Brain microvascular endothelial cell (primary cell): Measurements from ENCODE around the gene C4orf54.

Source experiments
- DNase-seq: peaks from one replicate; pipeline ENCODE4 v3.0.0-alpha.2; 2020
- H3K27ac ChIP-seq: fragments of 250-450 bp; sonication (Bioruptor Pico); 2 replicates; pipeline ENCODE4 v1.5.1; 2020; ENCODE audit warnings: mild to moderate bottlenecking, moderate library complexity
- H3K27me3 ChIP-seq: fragments of 250-450 bp; sonication (Bioruptor Pico); replicated peaks from 2 replicates; pipeline ENCODE4 v1.5.1; 2020; ENCODE audit warnings: mild to moderate bottlenecking
- H3K36me3 ChIP-seq: fragments of 250-450 bp; sonication (Bioruptor Pico); replicated peaks from 2 replicates; pipeline ENCODE4 v1.5.1; 2020; ENCODE audit warnings: mild to moderate bottlenecking
- H3K4me3 ChIP-seq: 2 replicates; pipeline ENCODE4 v1.5.1; 2011; ENCODE audit warnings: low read depth, mild to moderate bottlenecking, control low read depth, low read length, moderate library complexity
- in situ Hi-C: cut with HindIII; loops from 2 replicates; pipeline ENCODE4 v1.10.0; 2017; ENCODE audit warnings: low sequenced_read_pairs, low pct_ligation_motif_present
- TF ChIP-seq, protein P1 (sequence below): IDR thresholded peaks from 2 replicates; pipeline ENCODE4 v1.5.1; 2011; ENCODE audit warnings: low read depth, mild to moderate bottlenecking, moderate library complexity, low read length, control low read depth, inconsistent platforms; ENCODE audit errors: missing control alignments

The C4orf54 gene

DNA sequence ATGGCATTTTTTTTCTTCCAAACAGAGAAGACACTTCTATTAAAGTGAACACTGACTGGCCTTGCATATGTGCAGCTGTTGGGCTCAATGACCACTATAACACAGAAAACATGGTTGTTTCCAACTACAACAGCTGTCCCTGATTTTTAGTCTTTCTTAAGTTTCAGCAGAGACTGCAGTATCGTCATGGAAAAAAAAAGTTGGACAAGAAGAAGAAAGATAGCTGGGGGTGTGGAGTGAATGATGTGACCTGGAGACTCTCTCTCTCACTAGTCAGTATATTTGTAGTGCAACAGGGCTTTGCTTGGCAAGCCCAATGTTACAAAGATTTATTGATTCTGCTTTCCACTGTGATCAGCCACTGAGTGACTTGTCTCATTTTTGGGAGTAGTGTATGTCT, 29.5 kb upstream of the C4orf54 start:
- in situ Hi-C loops = no loop called here
- TF ChIP-seq, protein P1, sequence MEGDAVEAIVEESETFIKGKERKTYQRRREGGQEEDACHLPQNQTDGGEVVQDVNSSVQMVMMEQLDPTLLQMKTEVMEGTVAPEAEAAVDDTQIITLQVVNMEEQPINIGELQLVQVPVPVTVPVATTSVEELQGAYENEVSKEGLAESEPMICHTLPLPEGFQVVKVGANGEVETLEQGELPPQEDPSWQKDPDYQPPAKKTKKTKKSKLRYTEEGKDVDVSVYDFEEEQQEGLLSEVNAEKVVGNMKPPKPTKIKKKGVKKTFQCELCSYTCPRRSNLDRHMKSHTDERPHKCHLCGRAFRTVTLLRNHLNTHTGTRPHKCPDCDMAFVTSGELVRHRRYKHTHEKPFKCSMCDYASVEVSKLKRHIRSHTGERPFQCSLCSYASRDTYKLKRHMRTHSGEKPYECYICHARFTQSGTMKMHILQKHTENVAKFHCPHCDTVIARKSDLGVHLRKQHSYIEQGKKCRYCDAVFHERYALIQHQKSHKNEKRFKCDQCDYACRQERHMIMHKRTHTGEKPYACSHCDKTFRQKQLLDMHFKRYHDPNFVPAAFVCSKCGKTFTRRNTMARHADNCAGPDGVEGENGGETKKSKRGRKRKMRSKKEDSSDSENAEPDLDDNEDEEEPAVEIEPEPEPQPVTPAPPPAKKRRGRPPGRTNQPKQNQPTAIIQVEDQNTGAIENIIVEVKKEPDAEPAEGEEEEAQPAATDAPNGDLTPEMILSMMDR = no peak
- no peaks in the 10 kb centered on the region for H3K36me3 ChIP-seq
- DNase-seq = no peak
- H3K27me3 ChIP-seq = no peaks in the 10 kb centered on the region
- H3K4me3 ChIP-seq = no peak overlapping the region
- H3K27ac ChIP-seq = no peak overlapping the region

DNA sequence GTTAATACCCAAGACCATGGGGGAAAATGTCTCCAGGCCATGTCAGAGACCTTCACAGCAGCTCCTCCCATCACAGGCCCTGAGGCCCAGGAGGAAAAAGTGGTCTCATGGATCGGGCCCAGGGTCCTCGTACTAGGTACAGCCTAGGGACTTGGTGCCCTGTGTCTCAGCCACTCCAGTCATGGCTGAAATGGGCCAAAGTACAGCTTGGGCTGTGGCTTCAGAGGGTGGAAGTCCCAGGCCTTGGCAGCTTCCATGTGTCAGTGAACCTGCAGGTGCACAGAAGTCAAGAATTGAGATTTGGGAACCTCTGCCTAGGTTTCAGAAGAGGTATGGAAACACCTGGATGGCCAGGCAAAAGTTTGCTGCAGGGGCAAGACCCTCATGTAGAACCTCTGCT, 27.6 kb upstream of the C4orf54 start:
- in situ Hi-C loops = no loop called here
- no peak for DNase-seq
- TF ChIP-seq, protein P1 = no peak
- no peaks in the 10 kb centered on the region for H3K27me3 ChIP-seq
- H3K4me3 ChIP-seq = no peak overlapping the region
- H3K27ac ChIP-seq = no peak overlapping the region
- no peaks in the 10 kb centered on the region for H3K36me3 ChIP-seq

DNA sequence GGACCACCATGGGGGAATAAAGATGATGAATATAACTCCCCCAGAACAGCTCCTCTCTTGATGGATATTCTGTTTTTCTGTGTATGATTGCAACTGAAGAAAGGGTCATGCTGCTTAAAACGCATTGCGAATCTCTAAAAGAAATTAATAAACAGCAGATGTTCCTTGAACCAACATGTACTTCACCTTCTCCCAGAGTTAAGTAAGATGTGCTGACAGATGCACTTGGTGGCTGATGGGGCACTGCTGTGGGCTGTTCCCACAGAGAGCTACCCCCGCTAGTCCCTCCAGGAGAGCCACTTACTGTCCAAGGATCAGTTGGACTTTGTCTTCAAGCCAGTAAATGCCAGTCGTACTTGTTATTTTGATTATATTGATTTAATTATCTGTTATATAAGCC, 26.3 kb upstream of the C4orf54 start:
- in situ Hi-C loops = no loop called here

DNA sequence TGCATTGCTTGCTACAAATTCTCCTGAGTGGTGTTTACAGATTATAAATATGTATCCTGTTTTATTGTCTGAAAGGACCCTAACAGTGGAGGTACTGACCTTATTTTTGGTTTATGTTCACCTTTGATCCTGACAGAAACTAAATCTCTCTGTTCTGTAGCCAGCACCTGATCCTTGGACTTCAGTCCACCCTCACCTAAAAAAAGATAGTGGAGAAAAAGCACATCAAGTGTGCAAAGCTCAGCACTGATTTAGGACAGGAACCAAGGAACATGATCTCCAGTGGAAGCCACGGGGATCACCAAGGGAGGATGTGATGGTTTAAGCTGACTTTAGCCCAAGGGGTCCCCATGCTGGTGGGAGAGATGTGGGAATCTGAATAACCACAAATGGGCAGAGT, 22.3 kb upstream of the C4orf54 start:
- in situ Hi-C loops = no loop called here
- TF ChIP-seq, protein P1 = no peak
- H3K4me3 ChIP-seq = no peak overlapping the region

More for the DNA sequence above, 26.3 kb upstream of the C4orf54 start:
- no peak for DNase-seq
- Histone ChIP-seq H3K27me3 (no peaks in the 10 kb centered on the region), H3K36me3 (no peaks in the 10 kb centered on the region), H3K4me3 (no peak overlapping the region), H3K27ac (no peak overlapping the region)
- TF ChIP-seq, protein P1 = no peak

DNA sequence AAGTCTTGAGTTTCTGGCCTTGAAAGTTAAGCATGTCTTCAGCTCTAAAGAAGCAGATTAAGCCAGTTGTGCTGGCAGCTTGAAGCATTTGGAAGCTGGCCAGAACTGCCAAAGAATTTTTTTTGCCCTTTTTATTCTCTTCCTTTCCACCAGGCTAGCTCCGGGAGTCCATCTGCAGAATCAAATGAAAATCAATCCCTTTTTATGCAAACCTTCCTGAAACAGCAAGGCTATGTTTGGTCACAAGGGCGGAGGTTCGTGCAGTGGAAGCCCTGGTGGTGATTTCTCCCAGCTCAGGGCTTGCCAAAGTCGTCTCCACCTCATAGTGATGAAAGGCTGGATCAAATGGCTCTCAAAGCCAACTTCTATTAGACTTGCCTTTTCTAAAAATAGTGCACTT, 21.6 kb upstream of the C4orf54 start:
- no peak for DNase-seq
- in situ Hi-C loops = no loop called here
- TF ChIP-seq, protein P1 = no peak
- no peaks in the 10 kb centered on the region for H3K36me3 ChIP-seq
- no peak overlapping the region for H3K27ac ChIP-seq
- H3K4me3 ChIP-seq = no peak overlapping the region
- H3K27me3 ChIP-seq = no peaks in the 10 kb centered on the region

More for the DNA sequence above, 22.3 kb upstream of the C4orf54 start:
- no peak for DNase-seq
- Histone ChIP-seq H3K36me3 (no peaks in the 10 kb centered on the region), H3K27me3 (no peaks in the 10 kb centered on the region), H3K27ac (no peak overlapping the region)

DNA sequence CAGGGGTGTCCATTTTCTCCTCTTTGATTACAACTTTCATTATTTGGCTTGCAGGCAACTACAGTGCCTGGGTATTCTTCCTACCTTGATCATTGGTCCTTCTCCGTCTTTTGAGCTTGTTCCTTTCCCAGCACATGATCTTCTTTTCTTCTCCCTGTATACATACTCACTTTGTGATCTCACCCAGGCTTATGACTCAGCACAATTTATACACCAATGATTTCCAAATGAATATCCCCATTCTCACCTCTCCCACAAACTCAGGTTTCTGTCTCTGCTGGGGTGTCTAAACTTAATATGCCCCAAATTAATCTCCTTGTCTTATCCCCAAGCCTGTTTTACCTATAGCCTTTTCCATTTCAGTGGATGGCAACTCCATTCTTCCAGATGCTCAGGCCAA, 19.5 kb upstream of the C4orf54 start:
- TF ChIP-seq, protein P1 = no peak
- in situ Hi-C loops = no loop called here
- Histone ChIP-seq H3K27ac (no peak overlapping the region), H3K27me3 (no peaks in the 10 kb centered on the region), H3K36me3 (no peaks in the 10 kb centered on the region), H3K4me3 (no peak overlapping the region)
- DNase-seq = no peak
